ENCODE measurements around the gene TLK2. TPM values are rescaled to one million over a fixed set of nuclear protein-coding genes. Genes with fewer than 3 reads are reported as not detected.

TLK2 gene
- total RNA-seq, 1 donor from 2014 or later = 29.0 TPM

GRCh38 chr17:62658136-62658920 lies 179.7 kb downstream of the TLK2 start:
- no peak for ATAC-seq

- ATAC-seq = no peak
Measured at GRCh38 chr17:62660629-62661118, 182.0 kb downstream of the TLK2 start.

GRCh38 chr17:62661337-62661736 lies 182.7 kb downstream of the TLK2 start:
- ATAC-seq = no peak

GRCh38 chr17:62662855-62663254 lies 184.2 kb downstream of the TLK2 start:
- ATAC-seq = no peak

Other genes starting within 250 kb of the TLK2 start
- not detected for gene EFCAB3, start 98.3 kb upstream of the TLK2 start, total RNA-seq
- gene METTL2A, start 54.9 kb upstream of the TLK2 start, total RNA-seq = 15.7 TPM
- 34.0 TPM for gene MRC2, start 148.8 kb downstream of the TLK2 start, total RNA-seq

Data from esophagus mucosa (tissue), 1 donor.